NB4 (cell line): ENCODE measurements around the gene ST6GALNAC3.

ENCODE experiments used
- POLR2A ChIP-seq: IDR thresholded peaks from 2 replicates; pipeline ENCODE4 v1.6.1; 2011; ENCODE audit warnings: mild to moderate bottlenecking; ENCODE audit not compliant: insufficient read length; ENCODE audit errors: extremely low read depth
- TF ChIP-seq, protein P1 (sequence below): IDR thresholded peaks from one replicate; pipeline ENCODE4 v1.5.1; 2012; ENCODE audit warnings: low read depth, low read length
- TF ChIP-seq, protein P2 (sequence below): IDR thresholded peaks from 2 replicates; pipeline ENCODE4 v1.6.1; 2011; ENCODE audit warnings: low read depth, low read length

DNA sequence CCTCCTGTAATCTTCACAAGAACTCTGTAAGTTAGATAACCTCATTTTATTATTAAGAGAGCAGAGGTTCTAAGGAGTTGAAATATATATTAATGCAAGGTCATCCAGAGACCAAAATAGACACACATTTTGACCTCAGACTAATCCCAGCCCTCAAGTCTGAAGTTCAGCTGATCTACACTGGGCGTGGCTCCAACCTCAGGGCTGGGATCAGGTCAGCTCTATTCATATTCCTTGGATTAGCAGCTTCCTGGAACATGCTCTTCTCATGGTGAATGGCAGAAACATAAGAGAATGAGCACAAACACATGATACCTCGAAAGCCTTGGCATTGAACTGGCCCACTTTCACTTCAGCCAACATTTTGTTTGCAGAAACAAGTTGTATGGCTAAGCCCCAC is 592.0 kb downstream of the ST6GALNAC3 start:
- TF ChIP-seq, protein P1, sequence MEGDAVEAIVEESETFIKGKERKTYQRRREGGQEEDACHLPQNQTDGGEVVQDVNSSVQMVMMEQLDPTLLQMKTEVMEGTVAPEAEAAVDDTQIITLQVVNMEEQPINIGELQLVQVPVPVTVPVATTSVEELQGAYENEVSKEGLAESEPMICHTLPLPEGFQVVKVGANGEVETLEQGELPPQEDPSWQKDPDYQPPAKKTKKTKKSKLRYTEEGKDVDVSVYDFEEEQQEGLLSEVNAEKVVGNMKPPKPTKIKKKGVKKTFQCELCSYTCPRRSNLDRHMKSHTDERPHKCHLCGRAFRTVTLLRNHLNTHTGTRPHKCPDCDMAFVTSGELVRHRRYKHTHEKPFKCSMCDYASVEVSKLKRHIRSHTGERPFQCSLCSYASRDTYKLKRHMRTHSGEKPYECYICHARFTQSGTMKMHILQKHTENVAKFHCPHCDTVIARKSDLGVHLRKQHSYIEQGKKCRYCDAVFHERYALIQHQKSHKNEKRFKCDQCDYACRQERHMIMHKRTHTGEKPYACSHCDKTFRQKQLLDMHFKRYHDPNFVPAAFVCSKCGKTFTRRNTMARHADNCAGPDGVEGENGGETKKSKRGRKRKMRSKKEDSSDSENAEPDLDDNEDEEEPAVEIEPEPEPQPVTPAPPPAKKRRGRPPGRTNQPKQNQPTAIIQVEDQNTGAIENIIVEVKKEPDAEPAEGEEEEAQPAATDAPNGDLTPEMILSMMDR, result no peak
- TF ChIP-seq, protein P2, sequence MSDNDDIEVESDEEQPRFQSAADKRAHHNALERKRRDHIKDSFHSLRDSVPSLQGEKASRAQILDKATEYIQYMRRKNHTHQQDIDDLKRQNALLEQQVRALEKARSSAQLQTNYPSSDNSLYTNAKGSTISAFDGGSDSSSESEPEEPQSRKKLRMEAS, result no peak
- TF ChIP-seq POLR2A, result no peak
